ENCODE data around the gene SBK3. TPM values are rescaled to one million over a fixed set of nuclear protein-coding genes. Genes with fewer than 3 reads are reported as not detected.

SBK3 gene
- total and polyA plus RNA-seq, 2 of the 8 experiments (the other 6 are each of a cell fraction or from before 2014, with no cell fraction given) = 0.76 to 1.5 TPM

GRCh38 chr19:55593096-55593772 lies 47.9 kb upstream of the SBK3 start:
- no peak overlapping the region for H2BK15ac ChIP-seq (ENCODE audit: low read length)
- H3K56ac ChIP-seq (replicated peaks; ENCODE audit: insufficient read length, low read depth, low read length) = no peak overlapping the region
- no peak overlapping the region for H4K5ac ChIP-seq (ENCODE audit: insufficient read length, low read depth, low read length)
- no peaks in the 10 kb centered on the region for H3K9me3 ChIP-seq (ENCODE audit: insufficient read depth in 2 of 2, low read depth in 1 of 2, low read length in 1 of 2)
- no peak overlapping the region for H3K18ac ChIP-seq (ENCODE audit: extremely low read depth, low read length)
- no peak overlapping the region for H2AK5ac ChIP-seq (ENCODE audit: low read depth, low read length)
- H3K23ac ChIP-seq (ENCODE audit: insufficient read length) = no peak overlapping the region
- FAIRE-seq = no peak
- no peaks in the 10 kb centered on the region; the same call in 1 of the 2 replicates for H3K23me2 ChIP-seq (ENCODE audit: low read depth, low read length)
- no peak overlapping the region for H3K4ac ChIP-seq (replicated peaks; ENCODE audit: insufficient read length, low read depth, low read length)
- peaks cover 0 to 2% of the 10 kb centered on the region in 2 experiments for H4K20me1 ChIP-seq (replicated peaks in 1 of 2; ENCODE audit: control insufficient read depth in 1 of 2, insufficient read depth in 2 of 2, low read length in 2 of 2)
- no peak overlapping the region for H2AFZ ChIP-seq (ENCODE audit: low read length)
- peaks cover 0 to 2% (median 0%) of the 10 kb centered on the region in 4 experiments; a peak in 1 of 7 replicates for H3K27me3 ChIP-seq (replicated peaks in 1 of 4; ENCODE audit: control insufficient read depth in 3 of 4, extremely low read depth in 1 of 4, insufficient read depth in 3 of 4, low read length in 3 of 4)
- H3K9ac ChIP-seq (replicated peaks in 1 of 4; ENCODE audit: extremely low read depth in 1 of 4, low read depth in 3 of 4, low read length in 3 of 4) = no peak overlapping the region; a peak in 1 of 7 replicates
- H3K14ac ChIP-seq (ENCODE audit: insufficient read length) = no peak overlapping the region
- no peaks in the 10 kb centered on the region for H3K79me2 ChIP-seq (ENCODE audit: control insufficient read depth in 1 of 2, insufficient read depth in 2 of 2, low read length in 2 of 2)
- peak overlapping the region; percentile 59 to 74 for H3K4me2 ChIP-seq (ENCODE audit: insufficient read depth in 1 of 2, low read depth in 2 of 2, low read length in 2 of 2)
- no peak for DNase-seq (ENCODE audit: low read depth in 1 of 2, low spot score in 2 of 2)
- H2BK120ac ChIP-seq (replicated peaks; ENCODE audit: low read depth, low read length) = no peak overlapping the region
- peaks cover 0 to 9% (median 3%) of the 10 kb centered on the region in 4 experiments; a peak in 4 of 7 replicates for H3K4me1 ChIP-seq (replicated peaks in 1 of 4; ENCODE audit: control insufficient read depth in 3 of 4, insufficient read depth in 4 of 4, low read length in 3 of 4)
- H3K4me3 ChIP-seq (ENCODE audit: extremely low read depth in 1 of 4, insufficient read depth in 2 of 4, low read depth in 3 of 4, low read length in 4 of 4) = peak overlapping the region in 2 of 4 experiments; percentile 5 to 48; a peak in 3 of 8 replicates
- H3K36me3 ChIP-seq (ENCODE audit: control insufficient read depth in 2 of 4, insufficient read depth in 4 of 4, low read length in 3 of 4) = peaks cover 0 to 10% (median 8%) of the 10 kb centered on the region in 4 experiments; a peak in 3 of 8 replicates
- ChIA-PET CTCF (ENCODE audit: partially characterized antibody) (interaction anchor here (0.5 to 3.4 kb wide), 5 partner anchors 11 to 1206 kb away, joined by 3 to 12 read pairs (median 3); partner anchors contain the start of gene ZNF865), POLR2A (ENCODE audit: partially characterized antibody) (interaction anchor here (0.6 to 2.7 kb wide), 6 partner anchors 11 to 201 kb away, joined by 3 to 18 read pairs (median 6); partner anchors contain the start of genes NAT14, ZNF579 and ZNF865)
- H4K8ac ChIP-seq (ENCODE audit: extremely low read depth, insufficient read depth, low read length) = peak overlapping the region; percentile 62
- no peaks in the 10 kb centered on the region; the same call in 1 of the 2 replicates for H3K79me1 ChIP-seq (ENCODE audit: low read depth, low read length)
- no peak overlapping the region for H2BK12ac ChIP-seq (ENCODE audit: low read depth, low read length)
- H2BK20ac ChIP-seq (ENCODE audit: low read length) = no peak overlapping the region
- no peak overlapping the region for H3K27ac ChIP-seq (ENCODE audit: low read depth, low read length)
- no peak overlapping the region for H4K91ac ChIP-seq (replicated peaks; ENCODE audit: insufficient read length, low read length)
- no peak overlapping the region for H2BK5ac ChIP-seq (ENCODE audit: low read depth, low read length)
- WGBS, 2 experiments (ENCODE audit: extremely low coverage in 1 of 2, insufficient coverage in 1 of 2, insufficient read length in 1 of 2, insufficient replicate concordance in 2 of 2, low coverage in 1 of 2, low lambda C conversion rate in 2 of 2, missing lambda C conversion rate in 1 of 2) = 64% methylated on average over 61 of the region's 68 CpGs; no CpG with 5 or more reads in 1 of the 2 experiments
- TF ChIP-seq HDAC2 (IDR thresholded peaks at IDR 0.05; ENCODE audit: borderline replicate concordance in 1 of 2, low read depth in 2 of 2, low read length in 2 of 2) = no peak
- TF ChIP-seq BCL11A (IDR thresholded peaks at IDR 0.05; ENCODE audit: low read depth in 2 of 2, low read length in 2 of 2) = no peak
- no peak for TF ChIP-seq YY1 (IDR thresholded peaks at IDR 0.05; ENCODE audit: low read depth, low read length)
- TF ChIP-seq GTF2F1 (IDR thresholded peaks at IDR 0.05; ENCODE audit: borderline replicate concordance, low read depth, low read length) = no peak
- TF ChIP-seq CHD2 (IDR thresholded peaks at IDR 0.05; ENCODE audit: low read length) = no peak
- TF ChIP-seq, protein P1, sequence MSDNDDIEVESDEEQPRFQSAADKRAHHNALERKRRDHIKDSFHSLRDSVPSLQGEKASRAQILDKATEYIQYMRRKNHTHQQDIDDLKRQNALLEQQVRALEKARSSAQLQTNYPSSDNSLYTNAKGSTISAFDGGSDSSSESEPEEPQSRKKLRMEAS (IDR thresholded peaks at IDR 0.05) = no peak
- no peak for TF ChIP-seq SAP30 (IDR thresholded peaks at IDR 0.05; ENCODE audit: insufficient read depth, insufficient replicate concordance, low read length)
- no peak for TF ChIP-seq RNF2 (IDR thresholded peaks at IDR 0.05; ENCODE audit: borderline replicate concordance, low read depth, low read length, missing control alignments, poor library complexity, severe bottlenecking)
- TF ChIP-seq USF2 (IDR thresholded peaks at IDR 0.05; ENCODE audit: low read length) = no peak
- TF ChIP-seq TEAD4 (IDR thresholded peaks at IDR 0.05; ENCODE audit: low read depth, low read length) = no peak
